Endothelial cell (in vitro differentiated cells): Measurements from ENCODE around the gene CENPU. TPM values are rescaled to one million over a fixed set of nuclear protein-coding genes. Genes with fewer than 3 reads are reported as not detected.

Experiments
- DNase-seq: peaks from one replicate; pipeline ENCODE4 v3.0.0; 2021; ENCODE audit warnings: low spot score
- H3K27ac Mint-ChIP-seq: one replicate; pipeline ENCODE4 v1.8.0; 2021; ENCODE audit warnings: mixed read lengths, inconsistent platforms; ENCODE audit not compliant: unreplicated experiment
- H3K27me3 Mint-ChIP-seq: one replicate; pipeline ENCODE4 v1.8.0; 2021; ENCODE audit warnings: mild to moderate bottlenecking, moderate library complexity, mixed read lengths, inconsistent platforms; ENCODE audit not compliant: unreplicated experiment
- H3K36me3 Mint-ChIP-seq: one replicate; pipeline ENCODE4 v1.8.0; 2021; ENCODE audit warnings: mild to moderate bottlenecking, low read depth, mixed read lengths, inconsistent platforms; ENCODE audit not compliant: unreplicated experiment
- H3K4me1 Mint-ChIP-seq: one replicate; pipeline ENCODE4 v1.8.0; 2021; ENCODE audit warnings: mild to moderate bottlenecking, mixed read lengths, inconsistent platforms; ENCODE audit not compliant: unreplicated experiment
- H3K4me3 Mint-ChIP-seq: one replicate; pipeline ENCODE4 v1.8.0; 2021; ENCODE audit warnings: mild to moderate bottlenecking, mixed read lengths, inconsistent platforms; ENCODE audit not compliant: unreplicated experiment
- H3K9me3 Mint-ChIP-seq: one replicate; pipeline ENCODE4 v1.8.0; 2021; ENCODE audit warnings: mixed read lengths, inconsistent platforms; ENCODE audit not compliant: unreplicated experiment
- total RNA-seq: library from RNA; stranded (reverse); fragmentation: NEBNext Ultra II Directional; extraction: Animal tissue kit (Norgen Biotek cat#: 25700); gene quantifications from one replicate; pipeline ENCODE4 v1.2.1, GENCODE V29; 2021; ENCODE audit not compliant: unreplicated experiment
- TF ChIP-seq, protein P1 (sequence below): fragments of 200-600 bp; sonication (generic); IDR thresholded peaks from one replicate; pipeline ENCODE4 v1.5.0; 2021; ENCODE audit warnings: antibody characterized with exemption; ENCODE audit not compliant: unreplicated experiment

CENPU gene
- total RNA-seq, 1 donor from 2014 or later: 13.7 TPM

- Mint-ChIP-seq H3K4me3 (peak overlapping the region; percentile 73), H3K27ac (no peak overlapping the region), H3K9me3 (peaks cover 3% of the 10 kb centered on the region)
Measured at GRCh38 chr4:184734758-184735157, 862 bp upstream of the CENPU start.

GRCh38 chr4:184732126-184732525 is 1.8 kb downstream of the CENPU start:
- Mint-ChIP-seq H3K9me3 (no peaks in the 10 kb centered on the region), H3K4me1 (peaks cover 5% of the 10 kb centered on the region), H3K27me3 (no peaks in the 10 kb centered on the region), H3K27ac (no peak overlapping the region), H3K36me3 (no peaks in the 10 kb centered on the region), H3K4me3 (peak overlapping the region; percentile 96)
- TF ChIP-seq, protein P1, sequence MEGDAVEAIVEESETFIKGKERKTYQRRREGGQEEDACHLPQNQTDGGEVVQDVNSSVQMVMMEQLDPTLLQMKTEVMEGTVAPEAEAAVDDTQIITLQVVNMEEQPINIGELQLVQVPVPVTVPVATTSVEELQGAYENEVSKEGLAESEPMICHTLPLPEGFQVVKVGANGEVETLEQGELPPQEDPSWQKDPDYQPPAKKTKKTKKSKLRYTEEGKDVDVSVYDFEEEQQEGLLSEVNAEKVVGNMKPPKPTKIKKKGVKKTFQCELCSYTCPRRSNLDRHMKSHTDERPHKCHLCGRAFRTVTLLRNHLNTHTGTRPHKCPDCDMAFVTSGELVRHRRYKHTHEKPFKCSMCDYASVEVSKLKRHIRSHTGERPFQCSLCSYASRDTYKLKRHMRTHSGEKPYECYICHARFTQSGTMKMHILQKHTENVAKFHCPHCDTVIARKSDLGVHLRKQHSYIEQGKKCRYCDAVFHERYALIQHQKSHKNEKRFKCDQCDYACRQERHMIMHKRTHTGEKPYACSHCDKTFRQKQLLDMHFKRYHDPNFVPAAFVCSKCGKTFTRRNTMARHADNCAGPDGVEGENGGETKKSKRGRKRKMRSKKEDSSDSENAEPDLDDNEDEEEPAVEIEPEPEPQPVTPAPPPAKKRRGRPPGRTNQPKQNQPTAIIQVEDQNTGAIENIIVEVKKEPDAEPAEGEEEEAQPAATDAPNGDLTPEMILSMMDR: no peak
- no peak for DNase-seq

More at GRCh38 chr4:184734758-184735157, 862 bp upstream of the CENPU start:
- no peaks in the 10 kb centered on the region for H3K36me3 Mint-ChIP-seq
- no peak for DNase-seq
- H3K27me3 Mint-ChIP-seq: no peaks in the 10 kb centered on the region
- peaks cover 5% of the 10 kb centered on the region for H3K4me1 Mint-ChIP-seq
- TF ChIP-seq, protein P1: no peak

- Mint-ChIP-seq H3K4me3 (no peak overlapping the region), H3K9me3 (no peaks in the 10 kb centered on the region), H3K27me3 (no peaks in the 10 kb centered on the region), H3K36me3 (no peaks in the 10 kb centered on the region), H3K27ac (no peak overlapping the region), H3K4me1 (peaks cover 5% of the 10 kb centered on the region)
- TF ChIP-seq, protein P1: no peak
- no peak for DNase-seq
Measured at GRCh38 chr4:184731056-184731455, 2.8 kb downstream of the CENPU start.

DNA sequence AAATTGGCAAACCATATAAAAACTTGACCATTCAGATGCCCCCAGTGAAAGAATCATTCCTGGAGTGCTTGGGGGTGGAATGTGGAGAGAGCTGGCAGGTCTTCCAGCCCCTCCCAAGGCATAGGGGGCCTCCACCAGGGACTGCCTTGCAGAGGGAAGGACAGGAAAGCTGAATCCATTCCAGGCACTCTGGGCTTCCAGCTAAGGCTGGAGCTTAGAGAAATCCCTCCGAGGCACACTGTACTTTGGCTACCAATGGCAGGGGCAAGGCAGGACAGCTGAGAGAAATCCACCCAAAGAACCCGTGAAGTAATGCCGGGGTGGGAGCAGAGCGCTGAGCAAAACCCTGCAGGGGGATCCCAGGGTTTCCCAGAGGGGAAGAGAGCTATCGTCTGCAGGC is 4.0 kb downstream of the CENPU start:
- Mint-ChIP-seq H3K4me1 (peaks cover 5% of the 10 kb centered on the region), H3K36me3 (no peaks in the 10 kb centered on the region)
- TF ChIP-seq, protein P1: no peak

DNA sequence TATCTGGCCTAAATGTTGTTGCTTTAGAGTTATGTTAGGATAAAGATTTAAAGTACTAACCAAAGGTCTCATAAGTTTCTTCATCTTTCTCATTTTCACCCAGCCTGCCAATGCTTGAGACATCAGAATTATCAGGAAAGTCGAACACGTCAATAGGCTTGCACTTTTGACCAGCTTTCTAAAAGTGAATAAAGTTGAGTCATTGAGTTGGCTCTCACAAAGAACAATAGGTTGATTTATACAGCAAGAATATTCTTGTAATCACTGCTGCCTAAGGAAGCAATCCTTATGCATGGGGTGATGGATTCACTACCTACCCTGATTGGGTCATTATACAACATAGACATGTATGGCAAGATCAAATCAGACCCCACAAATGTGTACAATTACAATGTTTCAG is 5.0 kb downstream of the CENPU start:
- DNase-seq: no peak
- H3K4me3 Mint-ChIP-seq: no peak overlapping the region
- no peaks in the 10 kb centered on the region for H3K36me3 Mint-ChIP-seq
- TF ChIP-seq, protein P1: no peak
- peaks cover 5% of the 10 kb centered on the region for H3K4me1 Mint-ChIP-seq
- no peaks in the 10 kb centered on the region for H3K27me3 Mint-ChIP-seq
- no peaks in the 10 kb centered on the region for H3K9me3 Mint-ChIP-seq
- no peak overlapping the region for H3K27ac Mint-ChIP-seq

More for the DNA sequence above, 4.0 kb downstream of the CENPU start:
- Mint-ChIP-seq H3K4me3 (no peak overlapping the region), H3K9me3 (no peaks in the 10 kb centered on the region), H3K27ac (no peak overlapping the region), H3K27me3 (no peaks in the 10 kb centered on the region)
- DNase-seq: no peak
